GM19023 (cell line): ENCODE data around the gene CYTH4.

Experiments
- ATAC-seq: cut with Tn5 transposase; IDR thresholded peaks from one replicate; pipeline ENCODE4 v1.9.1; 2021; ENCODE audit warnings: mild to moderate bottlenecking, moderate library complexity; ENCODE audit not compliant: unreplicated experiment

The CYTH4 gene

GRCh38 chr22:37343348-37343747 lies 61.0 kb downstream of the CYTH4 start:
- no peak for ATAC-seq

DNA sequence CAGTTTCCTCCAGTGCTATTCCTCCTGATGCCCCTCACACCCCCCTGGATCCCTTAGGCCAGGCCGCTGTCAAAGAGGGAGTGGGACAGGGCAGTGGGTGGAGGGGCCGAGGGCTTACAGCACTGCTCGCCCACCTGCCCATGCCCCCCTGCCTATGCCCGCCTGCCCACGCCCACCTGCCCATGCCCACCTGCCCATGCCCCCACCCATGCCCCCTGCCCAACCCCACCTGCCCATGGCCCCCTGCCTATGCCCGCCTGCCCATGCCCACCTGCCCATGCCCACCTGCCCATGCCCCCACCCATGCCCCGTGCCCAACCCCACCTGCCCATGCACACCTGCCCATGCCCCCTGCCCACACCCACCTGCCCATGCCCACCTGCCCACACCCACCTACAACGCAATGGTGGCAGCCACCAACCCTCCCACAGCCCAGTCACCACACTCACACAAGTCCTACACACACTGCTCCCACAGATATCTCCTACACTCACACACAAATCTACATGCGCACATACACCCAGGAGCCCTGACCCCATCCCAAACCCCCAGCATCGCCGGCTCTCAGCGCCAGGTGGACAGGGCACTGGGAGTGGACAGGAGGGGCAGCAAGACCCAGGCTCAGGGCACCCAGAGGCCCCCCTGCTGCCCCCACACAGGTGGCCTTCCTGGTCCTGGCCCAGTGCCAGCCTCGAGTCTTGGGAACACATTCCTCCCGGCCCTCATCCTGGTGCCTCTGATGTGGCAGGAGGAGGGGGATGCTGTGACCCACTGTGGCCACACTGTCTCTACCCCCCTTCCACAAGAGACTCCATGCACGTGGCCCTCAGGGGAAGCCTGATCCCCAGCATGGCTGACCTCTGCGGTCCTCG lies 61.8 kb downstream of the CYTH4 start:
- ATAC-seq, result no peak

DNA sequence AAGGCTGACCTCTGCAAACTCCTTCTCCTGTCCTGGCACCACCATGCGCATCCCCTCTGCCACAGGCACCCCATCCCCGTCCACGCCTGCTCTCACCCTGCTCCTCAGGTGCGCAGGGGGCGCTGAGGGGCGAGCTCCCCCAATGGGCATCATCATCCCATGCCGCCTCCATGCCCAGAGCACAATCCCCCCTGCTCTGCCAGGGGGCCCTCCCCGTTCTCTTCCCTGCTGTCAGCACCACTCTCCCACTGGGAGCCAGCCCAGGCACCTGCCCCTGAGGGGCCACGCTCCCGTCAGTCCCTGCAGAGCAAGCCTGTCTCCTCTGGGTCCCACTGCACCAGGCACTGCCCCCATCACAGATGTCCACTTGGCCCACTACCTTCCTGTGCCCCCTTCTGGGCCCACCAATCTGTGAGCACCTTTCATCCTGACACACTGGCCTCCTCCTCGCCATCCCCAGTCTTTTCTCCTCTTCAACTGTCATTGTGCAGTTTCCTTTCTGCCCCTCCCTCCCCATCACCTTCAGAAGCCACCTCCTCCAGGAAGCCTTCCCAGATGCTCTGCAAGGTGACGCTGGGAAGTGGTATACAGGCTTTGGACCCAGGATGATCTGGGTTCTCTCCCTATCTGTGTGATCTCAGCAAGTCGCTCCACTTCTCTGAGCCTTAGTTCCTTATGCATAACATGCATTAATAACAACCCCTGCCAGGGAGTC lies 62.6 kb downstream of the CYTH4 start:
- ATAC-seq, result no peak

GRCh38 chr22:37345863-37346504 lies 63.7 kb downstream of the CYTH4 start:
- ATAC-seq, result no peak

DNA sequence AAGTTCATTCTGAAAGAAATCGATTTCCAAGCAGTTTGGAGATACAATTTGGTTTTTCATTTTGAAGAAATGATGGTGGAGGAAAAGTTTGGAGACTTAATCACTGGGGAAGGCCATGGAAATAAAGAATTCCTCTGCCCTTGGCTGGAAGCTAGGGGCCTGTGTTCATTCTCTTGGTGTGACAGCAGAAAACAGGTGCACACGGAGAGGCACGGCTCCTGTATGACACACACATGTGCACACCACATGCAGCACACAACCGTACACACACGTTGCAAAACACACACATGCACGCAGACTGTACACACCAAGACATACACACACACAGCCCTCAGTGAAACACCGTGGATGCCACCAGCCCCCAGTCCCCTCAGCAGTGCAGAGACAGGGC lies 64.2 kb downstream of the CYTH4 start:
- ATAC-seq, result no peak

GRCh38 chr22:37349043-37349814 lies 66.9 kb downstream of the CYTH4 start:
- ATAC-seq, result no peak

- ATAC-seq, result no peak
These were observed 68.9 kb downstream of the CYTH4 start for GRCh38 chr22:37351232-37351631.

DNA sequence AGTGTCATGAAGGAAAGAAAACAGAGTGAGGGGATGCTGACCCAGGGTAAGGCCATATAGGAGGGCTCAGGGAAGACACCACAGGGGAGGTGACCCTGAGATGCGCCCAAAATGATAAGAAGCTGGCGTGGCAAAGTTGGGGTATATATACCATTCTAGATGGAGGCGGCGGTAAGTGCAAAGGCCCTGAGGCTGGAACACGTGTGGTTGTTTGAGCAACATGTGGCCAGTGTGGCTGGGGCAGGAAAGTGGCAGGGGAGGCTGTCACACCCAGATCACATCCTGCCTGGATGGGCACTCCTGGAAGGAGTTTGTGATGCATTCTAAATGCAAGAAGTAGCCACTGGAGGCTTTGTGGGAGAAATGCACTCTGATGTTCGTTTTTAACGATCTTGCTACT lies 70.2 kb downstream of the CYTH4 start:
- no peak for ATAC-seq

- no peak for ATAC-seq
These were observed 71.5 kb downstream of the CYTH4 start for GRCh38 chr22:37353839-37354238.

DNA sequence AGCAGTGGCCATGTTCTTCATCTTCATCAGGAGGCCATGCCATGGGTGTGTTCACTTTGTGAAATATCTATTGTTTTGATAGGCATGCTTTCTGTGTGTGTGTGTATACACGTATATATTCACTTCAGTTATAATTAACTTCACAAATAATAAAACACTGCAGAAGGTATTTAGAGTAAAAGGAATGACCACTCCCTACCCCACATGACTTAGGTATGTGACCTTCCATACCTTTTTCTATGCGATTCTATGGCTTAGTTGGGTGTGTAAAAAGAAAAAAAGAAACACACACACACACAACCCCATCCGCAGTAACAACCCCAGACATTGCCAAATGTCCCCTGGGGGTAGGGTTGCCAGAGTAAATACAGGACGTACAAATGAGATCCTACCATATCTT lies 72.0 kb downstream of the CYTH4 start:
- ATAC-seq, result no peak

DNA sequence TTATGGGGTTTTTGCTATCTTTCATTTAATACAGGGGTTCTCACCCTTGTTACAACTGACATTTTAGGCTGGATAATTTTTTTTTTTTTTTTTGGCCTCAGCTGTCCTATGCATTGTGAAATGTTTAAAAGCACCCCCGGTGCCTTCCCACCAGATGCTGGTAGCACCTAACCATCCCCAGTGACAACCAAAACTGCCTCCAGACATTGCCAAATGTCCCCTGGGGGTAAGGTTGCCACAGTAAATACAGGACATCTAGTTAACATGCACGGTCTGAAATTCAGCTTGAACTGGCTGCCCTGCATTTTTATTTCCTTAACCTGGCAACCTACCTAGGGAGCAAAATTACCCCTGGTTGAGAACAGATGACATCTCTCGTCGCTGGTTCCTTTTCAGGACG lies 72.4 kb downstream of the CYTH4 start:
- ATAC-seq, result no peak

DNA sequence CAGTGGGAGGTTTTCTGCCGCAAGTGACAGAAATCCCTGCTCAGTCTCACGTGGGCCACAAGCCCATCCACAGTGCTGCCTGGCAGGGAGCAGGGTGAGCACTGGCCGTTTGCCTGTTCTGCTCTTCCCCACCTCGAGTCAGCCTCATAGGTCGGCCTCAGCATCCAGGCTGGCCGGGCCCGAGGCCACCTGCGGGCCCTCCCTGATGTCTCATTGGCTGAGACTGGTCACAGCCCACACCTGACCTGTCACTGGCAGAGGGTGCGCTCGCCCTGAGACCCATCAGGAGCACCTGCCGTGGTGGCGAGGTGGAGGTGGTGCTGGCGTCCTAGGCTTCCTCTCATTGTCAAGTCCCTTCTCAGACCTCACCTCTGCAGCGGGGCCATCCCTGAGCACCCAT lies 72.9 kb downstream of the CYTH4 start:
- ATAC-seq, result no peak

DNA sequence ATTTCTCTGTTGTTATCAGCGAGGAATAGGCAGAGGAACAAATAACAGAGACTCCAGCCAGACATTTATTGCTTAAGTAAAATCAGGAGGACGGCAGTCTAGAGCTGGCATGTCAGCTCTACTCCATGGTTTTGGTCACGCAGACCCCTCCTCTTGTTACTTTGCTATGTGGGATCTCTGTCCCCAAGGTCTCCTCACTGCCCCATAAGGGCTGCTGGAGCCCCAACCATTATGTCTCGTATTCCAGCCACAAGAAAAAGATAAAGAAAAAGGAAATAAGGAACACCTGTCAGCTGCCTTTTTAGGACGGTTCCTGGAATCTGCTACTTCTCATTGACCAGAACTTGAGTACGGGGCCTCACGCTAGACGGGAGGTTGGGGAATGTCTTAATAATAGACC lies 74.6 kb downstream of the CYTH4 start:
- no peak for ATAC-seq

DNA sequence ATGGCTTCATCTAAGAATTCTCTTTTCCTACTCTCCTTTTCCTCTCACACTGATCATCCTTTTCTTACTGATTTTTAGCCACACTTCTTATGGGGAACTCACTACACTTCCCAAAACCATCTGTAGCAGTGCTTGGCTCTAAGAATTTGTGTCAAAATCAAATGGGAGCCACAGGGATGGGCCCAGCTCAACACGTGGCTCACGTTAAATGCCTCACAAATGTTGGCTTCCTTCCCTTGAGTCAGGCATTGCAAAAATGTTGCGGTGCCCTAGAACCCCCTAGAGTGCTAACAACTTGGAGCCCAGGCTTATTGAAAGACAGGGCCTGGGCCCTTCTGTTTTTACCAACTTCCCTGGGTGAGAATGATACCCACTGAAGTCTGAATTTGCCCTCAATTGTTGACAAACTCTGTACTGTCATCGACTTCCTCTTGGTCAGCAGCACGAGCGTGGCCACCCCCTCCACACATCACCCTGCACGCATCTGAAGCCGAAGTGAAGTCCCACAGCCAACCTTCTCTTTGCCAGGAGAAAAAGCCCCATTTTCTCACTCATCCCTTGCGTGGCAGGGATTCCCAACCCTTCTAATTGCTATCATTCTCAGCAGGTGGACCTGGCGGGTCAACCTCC lies 75.3 kb downstream of the CYTH4 start:
- ATAC-seq, result no peak

DNA sequence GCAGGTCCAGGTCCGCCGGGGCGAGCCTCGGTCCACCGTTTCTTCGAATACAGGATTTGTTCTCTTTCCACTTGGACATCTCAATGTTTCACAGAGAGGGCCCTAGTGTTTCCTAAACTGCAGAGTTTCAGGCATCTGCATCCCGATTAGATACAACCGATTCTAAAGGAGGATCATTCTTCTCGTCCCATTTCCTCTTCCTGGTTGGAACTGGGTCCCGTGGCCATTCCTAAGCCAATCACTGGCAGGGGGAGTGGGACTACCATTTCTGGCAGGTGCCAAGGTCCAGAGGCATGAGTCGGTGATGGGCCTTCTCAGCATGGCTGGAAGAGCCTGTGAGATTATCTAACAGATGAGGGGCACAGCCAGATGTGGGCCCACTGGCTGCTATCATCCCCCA lies 76.1 kb downstream of the CYTH4 start:
- ATAC-seq, result no peak

DNA sequence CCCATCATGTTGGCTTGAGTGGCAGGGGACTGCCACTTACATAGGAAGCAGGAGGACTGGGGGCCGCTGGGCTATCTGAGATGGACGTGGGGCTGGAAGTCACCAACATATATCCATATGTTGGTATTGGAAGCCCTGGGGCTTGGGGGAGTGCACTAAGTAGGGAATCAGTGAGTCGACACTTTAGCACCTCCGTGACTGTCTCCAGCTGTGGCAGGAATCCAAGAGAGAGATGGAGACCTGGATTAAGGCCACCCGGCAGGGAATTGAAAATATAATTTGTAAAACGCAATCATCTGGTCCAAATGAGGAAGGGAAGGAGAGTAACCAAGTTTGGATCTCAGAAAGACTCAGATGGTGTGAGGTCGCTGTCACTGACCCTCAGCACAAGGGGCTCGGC lies 76.6 kb downstream of the CYTH4 start:
- no peak for ATAC-seq

GRCh38 chr22:37362621-37363020 lies 80.3 kb downstream of the CYTH4 start:
- ATAC-seq, result no peak

DNA sequence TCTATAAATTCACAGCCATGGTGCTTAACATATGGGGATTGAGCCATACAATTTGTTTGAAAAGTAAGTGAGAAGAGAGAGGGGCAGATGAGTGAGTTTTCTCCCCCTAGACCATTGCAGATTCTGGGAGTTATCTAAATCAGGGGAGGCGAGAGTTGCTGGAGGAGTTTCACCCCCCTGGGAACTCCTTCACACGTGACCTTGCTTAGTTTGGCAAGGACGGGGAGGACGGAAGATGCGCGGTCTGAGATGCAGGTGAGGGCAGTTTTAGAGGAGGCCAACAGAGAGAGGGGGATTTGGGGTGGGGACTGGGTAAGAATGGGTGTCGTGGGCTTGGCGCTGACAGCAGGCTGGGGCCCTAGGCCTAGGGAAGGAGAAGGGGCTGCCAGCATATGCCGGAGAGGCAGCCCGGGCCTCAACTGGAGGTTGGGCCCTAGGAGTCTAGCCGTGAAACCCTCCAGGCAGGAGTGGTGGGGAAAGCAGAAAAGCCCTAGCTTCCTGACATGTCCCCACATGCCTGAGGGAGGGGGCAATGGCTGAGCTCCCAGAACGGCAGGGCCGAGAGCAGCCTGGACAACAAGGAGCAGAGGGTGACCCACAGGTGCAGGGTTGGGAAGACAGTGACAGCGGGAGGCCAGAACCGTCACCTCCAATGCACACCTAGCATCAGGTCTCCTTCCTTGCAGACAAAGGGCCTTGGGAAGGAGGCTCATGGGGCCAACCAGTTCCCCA lies 81.1 kb downstream of the CYTH4 start:
- no peak for ATAC-seq
